ENCODE data around the gene ZNF107. TPM values are rescaled to one million over a fixed set of nuclear protein-coding genes. Genes with fewer than 3 reads are reported as not detected.

ZNF107 gene
- total and polyA plus RNA-seq, 4 donors = 0.60 to 4.9 (median 1.4) TPM

GRCh38 chr7:64651632-64652165 lies 14.2 kb upstream of the ZNF107 start (continued):
- TF ChIP-seq REST (IDR thresholded peaks at IDR 0.05) (no peak), YY1 (IDR thresholded peaks at IDR 0.05) (no peak), EGR1 (IDR thresholded peaks at IDR 0.05; ENCODE audit: low read depth in 2 of 2) (no peak), FOXA2 (IDR thresholded peaks at IDR 0.05) (no peak), HNF4G (IDR thresholded peaks at IDR 0.05) (no peak), RXRA (IDR thresholded peaks at IDR 0.05) (no peak)

GRCh38 chr7:64653721-64654401 lies 12.1 kb upstream of the ZNF107 start:
- Histone ChIP-seq H3K9ac (ENCODE audit: low read depth in 1 of 2, low read length in 2 of 2) (no peak overlapping the region), H3K27me3 (ENCODE audit: control insufficient read depth in 4 of 4, insufficient read depth in 4 of 4, low read length in 3 of 4) (no peaks in the 10 kb centered on the region), H3K27ac (ENCODE audit: low read depth in 1 of 2, low read length in 2 of 2) (no peak overlapping the region), H3K4me3 (ENCODE audit: low read depth in 1 of 3, low read length in 3 of 3) (no peak overlapping the region), H3K36me3 (ENCODE audit: control insufficient read depth in 4 of 4, insufficient read depth in 3 of 4, low read depth in 1 of 4, low read length in 3 of 4) (no peaks in the 10 kb centered on the region), H3K9me3 (ENCODE audit: control insufficient read depth in 4 of 4, low read length in 3 of 4) (no peaks in the 10 kb centered on the region), H3K4me1 (ENCODE audit: control insufficient read depth in 4 of 4, insufficient read depth in 4 of 4, low read length in 3 of 4) (no peaks in the 10 kb centered on the region)
- TF ChIP-seq GABPA (IDR thresholded peaks at IDR 0.05 in 1 of 2, conservative IDR thresholded peaks at IDR 0.05 in 1 of 2) (no peak), RAD21 (IDR thresholded peaks at IDR 0.05) (no peak), TAF1 (conservative IDR thresholded peaks at IDR 0.05) (no peak), ATF3 (IDR thresholded peaks at IDR 0.05) (no peak), SP1 (IDR thresholded peaks at IDR 0.05) (no peak), ZBTB33 (IDR thresholded peaks at IDR 0.05) (no peak), JUND (IDR thresholded peaks at IDR 0.05) (no peak), EGR1 (IDR thresholded peaks at IDR 0.05; ENCODE audit: low read depth in 2 of 2) (no peak), FOXA2 (IDR thresholded peaks at IDR 0.05) (no peak), MAX (IDR thresholded peaks at IDR 0.05) (no peak), REST (IDR thresholded peaks at IDR 0.05) (no peak)
- WGBS = 86% methylated on average over 11 of the region's 11 CpGs
- DNase-seq (ENCODE audit: low spot score) = no peak

Data from liver (tissue), 9 donors.